Right renal cortex interstitium (tissue), 3 donors: Measurements from ENCODE around the gene CRTC2. TPM values are rescaled to one million over a fixed set of nuclear protein-coding genes. Genes with fewer than 3 reads are reported as not detected.
"Not testable (repeated sequence)": the region's sequence is repeated elsewhere in the genome, so short reads cannot be mapped to it uniquely, and the experiment has no call there.

Experiments
- DNase-seq, 3 donors: peaks; one replicate each; pipeline ENCODE4 v3.0.0-alpha.2; 2013; ENCODE audit warnings: low read depth in 3 of 3, low spot score in 2 of 3
- polyA plus RNA-seq, 3 donors: library from polyadenylated mRNA; unstranded; fragments of 120-200 nt; gene quantifications; one replicate each; pipeline ENCODE4 v1.2.1, GENCODE V29; 2013; ENCODE audit not compliant: insufficient read length in 3 of 3

Gene CRTC2
- 10 to 100 TPM; 33.9 to 35.2 (median 34.1) TPM for polyA plus RNA-seq

DNA sequence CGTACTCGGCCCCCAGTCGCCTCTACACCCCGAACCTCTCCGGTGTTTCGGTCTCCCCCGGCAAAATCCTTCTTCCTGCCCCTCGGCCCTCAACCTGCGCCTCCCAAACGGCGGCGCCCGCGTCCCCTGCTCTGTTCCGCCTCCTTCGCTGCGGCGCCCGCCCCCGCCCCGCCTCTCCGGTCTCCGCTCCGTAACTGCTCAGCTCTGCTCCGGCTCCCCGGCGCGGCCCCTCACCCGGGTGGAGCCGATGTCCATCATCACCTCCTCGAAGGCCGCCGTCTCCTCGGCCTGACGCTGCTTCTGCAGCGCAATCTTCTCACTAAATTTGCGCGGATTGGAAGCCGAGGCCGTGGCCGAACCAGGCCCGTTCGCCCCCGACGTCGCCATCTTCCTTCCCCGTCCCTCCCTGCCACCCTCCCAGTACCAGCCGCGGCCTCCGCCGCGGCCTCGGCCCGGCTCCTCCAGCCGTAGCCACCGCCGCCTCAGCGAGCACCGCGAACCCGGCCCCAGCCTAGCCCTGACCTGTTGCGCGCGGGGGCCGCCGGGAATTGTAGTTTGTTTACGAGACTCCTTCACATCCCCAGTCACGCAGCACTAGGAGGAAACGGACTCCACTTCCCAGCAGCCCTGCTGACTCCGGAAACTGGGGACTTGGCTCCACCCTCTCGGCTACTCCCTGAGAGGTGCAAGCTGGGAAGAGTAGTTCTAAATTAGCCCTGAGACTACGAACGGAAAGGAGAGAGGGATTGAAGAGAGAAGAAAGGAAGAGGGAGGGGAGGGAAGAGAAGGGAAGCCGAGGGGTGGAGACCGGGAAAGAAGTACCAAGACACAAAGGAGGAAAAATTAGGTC lies at the start of gene CRTC2:
CRTC2 (minus strand) TSS at position 502 of the 850 bp plus-strand sequence; CDS start at position 387, 115 bp downstream.
- peak; percentile 95 to 98 (median 97) for DNase-seq

GRCh38 chr1:154006136-154006535 lies 47.7 kb upstream of the CRTC2 start:
- no peak for DNase-seq

DNA sequence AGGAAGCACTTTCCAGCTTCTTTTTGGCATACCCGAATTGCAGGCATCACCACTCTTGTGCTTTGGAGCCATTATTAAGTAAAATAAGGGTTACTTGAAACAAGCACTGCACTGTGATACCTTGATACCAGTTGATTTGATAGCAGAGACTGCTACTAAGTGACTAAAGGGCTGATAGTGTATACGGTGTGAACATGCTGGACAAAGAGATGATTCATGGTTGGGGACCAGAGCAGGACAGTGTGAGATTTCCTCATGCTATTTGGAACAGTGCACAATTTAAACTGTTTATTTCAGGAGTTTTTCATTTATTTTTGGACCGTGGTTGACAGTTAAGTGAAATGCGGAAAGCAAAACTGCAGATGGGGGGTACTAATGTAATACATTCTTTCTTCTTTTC lies 42.0 kb upstream of the CRTC2 start:
- DNase-seq, result no peak

GRCh38 chr1:153996882-153997281 lies 38.5 kb upstream of the CRTC2 start:
- DNase-seq, result not testable (repeated sequence)

DNA sequence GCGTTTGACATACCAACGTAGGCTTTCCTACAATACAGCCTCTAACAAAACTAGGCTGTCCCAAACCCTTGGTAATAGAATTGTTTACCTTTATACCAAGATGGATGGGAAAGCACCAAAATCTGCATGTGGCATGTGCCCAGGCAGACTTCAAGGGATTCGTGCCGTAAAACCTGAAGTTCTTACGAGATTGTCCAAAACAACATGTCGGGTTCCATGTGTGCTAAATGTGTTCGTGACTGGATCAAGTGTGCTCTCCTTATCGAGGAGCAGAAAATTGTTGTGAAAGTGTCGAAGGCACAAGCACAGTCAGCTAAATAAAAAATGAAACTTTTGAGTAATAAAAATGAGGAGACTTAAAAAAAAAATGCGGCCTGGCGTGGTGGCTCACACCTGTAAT lies 37.2 kb upstream of the CRTC2 start:
- no peak for DNase-seq

GRCh38 chr1:153995202-153995601 lies 36.8 kb upstream of the CRTC2 start:
- DNase-seq, result no peak

DNA sequence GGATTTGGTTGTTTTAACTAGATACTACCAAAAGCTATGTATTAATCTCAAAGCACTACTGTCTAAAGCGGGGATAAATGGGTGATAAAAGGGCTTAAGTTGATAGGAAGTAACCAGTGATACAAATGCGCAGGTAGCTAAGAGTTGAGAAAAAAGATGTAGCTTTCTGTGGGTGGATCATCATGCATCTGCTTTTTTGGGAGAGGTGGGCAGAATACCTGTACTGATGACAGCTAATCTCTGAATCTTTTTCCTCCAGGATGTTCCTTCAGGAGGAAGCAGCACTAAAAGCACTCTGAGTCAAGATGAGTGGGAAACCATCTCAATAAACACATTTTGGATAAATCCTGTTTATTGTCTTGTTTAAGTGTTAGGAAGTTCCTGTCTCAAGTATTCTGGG lies 33.4 kb upstream of the CRTC2 start:
- DNase-seq, result no peak

DNA sequence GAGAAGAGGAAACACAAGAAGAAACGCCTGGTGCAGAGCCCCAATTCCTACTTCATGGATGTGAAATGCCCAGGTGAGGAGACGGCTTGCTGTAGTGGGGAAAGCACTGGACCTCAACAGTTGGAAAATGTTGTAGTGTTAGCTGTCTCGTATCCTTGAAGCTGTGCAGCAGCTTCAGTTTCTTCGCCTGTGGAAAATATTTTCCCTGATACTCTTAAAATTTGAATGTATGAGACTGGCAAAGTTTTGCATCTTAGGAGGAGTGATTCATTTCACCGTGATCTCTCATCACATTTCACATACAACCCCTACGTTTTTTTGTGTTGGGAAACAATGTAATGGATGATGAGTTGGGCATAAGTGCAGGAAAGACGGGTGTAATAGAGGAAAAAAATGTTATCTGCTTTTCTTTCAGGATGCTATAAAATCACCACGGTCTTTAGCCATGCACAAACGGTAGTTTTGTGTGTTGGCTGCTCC lies 32.8 kb upstream of the CRTC2 start:
- DNase-seq, result no peak

- DNase-seq, result peak; percentile 97 to 98 (median 98)
These were observed 32.2 kb upstream of the CRTC2 start, which contains the start of gene RPS27 for GRCh38 chr1:153990468-153991150. RPS27 (plus strand) TSS chr1:153990762; CDS start chr1:153990797, 35 bp downstream.

GRCh38 chr1:153987621-153988020 lies 29.2 kb upstream of the CRTC2 start:
- DNase-seq, result no peak

GRCh38 chr1:153985941-153986761 lies 27.7 kb upstream of the CRTC2 start, which contains the start of gene RAB13:
RAB13 (minus strand) TSS chr1:153986339; CDS start chr1:153986236, 103 bp downstream.
- DNase-seq, result peak in 2 of 3 donors; percentile 72 to 78

GRCh38 chr1:153985341-153985912 lies 27.0 kb upstream of the CRTC2 start:
- no peak for DNase-seq

DNA sequence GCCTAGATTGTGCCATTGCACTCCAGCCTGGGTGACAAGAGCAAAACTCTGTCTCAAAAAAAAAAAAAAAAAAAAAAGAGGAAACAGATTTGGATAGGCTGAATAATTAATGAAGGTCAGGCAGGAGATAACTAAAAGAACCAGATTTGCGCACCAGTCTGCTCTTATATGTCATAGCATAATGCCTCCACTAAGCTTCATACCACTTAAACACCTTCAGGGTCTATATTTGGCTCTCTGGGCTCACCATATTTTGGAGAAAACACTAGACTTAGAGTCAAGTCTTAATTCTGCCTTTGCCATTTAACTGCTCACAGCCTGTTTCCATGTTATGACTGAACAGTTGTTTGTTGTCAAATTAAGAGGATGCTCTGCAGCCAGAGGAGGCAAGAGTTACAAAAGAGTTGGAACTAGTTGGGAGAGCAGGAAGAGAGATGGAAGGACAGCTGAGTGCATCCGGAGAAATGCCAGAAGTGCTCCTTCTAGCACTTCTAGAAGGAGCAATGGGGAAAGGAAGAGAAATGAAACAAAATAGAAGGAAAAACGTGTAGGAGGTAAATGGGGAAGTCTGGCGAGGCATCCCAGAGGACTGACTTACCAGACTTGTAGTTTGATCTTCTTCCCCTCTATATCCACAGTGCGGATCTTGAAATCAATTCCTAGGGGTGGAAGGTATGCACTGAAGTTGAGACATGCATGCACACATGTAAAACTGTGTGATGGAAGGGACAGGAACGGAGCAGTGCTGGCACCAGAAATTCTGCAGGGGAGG lies 25.9 kb upstream of the CRTC2 start:
- DNase-seq, result no peak

GRCh38 chr1:153981735-153982134 lies 23.3 kb upstream of the CRTC2 start:
- not testable (repeated sequence) for DNase-seq

DNA sequence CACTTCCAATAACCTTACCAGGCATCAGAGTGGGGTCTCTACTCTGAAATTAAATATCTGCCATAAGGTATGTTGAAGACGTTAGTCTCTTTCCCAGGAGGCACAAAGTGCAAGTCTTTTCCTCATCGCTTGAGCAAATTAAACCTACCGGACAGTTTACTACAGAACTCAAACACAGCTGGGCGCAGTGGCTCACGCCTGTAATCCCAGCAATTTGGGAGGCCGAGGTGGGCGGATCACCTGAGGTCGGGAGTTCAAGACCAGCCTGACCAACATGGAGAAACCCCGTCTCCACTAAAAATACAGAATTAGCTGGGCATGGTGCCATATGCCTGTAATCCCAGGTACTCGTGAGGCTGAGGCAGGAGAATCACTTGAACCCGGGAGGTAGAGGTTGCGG lies 20.7 kb upstream of the CRTC2 start:
- not testable (repeated sequence) for DNase-seq

DNA sequence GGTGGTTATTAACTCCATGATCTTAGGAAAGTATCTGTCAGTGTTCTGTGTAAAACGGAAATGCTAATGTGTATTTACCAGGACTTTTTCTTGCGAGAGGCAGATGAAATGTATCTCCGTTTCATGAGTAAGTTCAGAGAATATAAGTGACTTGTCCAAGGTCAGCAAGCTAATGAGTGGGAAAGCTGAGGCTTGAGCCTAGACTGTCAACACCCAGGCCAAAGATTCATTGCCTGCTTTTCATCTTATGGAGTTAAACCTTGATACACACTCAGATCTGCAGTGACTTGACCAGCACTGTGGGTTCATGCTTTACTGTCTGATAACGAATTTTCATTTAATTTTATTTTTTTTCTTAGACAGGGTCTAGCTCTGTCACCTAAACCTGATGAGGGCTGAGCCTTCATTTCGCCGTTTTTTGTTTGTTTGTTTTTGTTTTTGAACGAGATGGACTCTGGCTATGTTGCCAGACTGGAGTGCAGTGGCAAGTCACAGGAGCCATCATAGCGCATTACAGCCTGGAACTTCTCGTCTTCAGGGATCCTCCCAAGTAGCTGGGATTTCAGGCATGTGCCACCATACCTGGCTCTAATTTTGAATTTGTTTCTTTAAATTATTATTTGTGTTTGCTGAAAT lies 20.0 kb upstream of the CRTC2 start:
- no peak for DNase-seq

GRCh38 chr1:153977250-153978240 lies 19.1 kb upstream of the CRTC2 start, which contains the start of gene JTB:
JTB (minus strand) TSS chr1:153977674; CDS start chr1:153977252, 422 bp downstream.
- no peak for DNase-seq

DNA sequence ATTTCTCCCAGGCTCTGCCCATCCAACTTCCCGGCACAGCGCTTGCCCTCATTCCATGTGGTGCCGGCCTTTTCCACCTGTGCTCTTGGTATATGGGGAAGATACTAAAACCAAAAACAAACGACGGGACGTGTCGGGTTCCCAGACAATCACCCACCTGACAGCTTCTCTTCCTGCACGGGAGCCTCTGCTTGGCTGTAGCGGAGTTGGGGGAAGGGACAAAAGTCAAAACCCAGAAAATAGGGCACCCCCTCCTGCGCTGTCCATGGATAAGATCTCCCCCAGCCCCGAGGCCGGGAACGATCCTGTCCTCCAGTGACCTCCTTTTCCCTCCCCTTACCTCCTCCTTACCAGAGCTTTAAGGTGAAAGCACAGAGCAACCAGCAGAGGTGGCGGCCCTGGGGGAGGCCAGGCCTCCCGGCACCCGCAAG lies 18.4 kb upstream of the CRTC2 start:
- DNase-seq, result no peak
